Mesendoderm (in vitro differentiated cells): ENCODE measurements around the gene ALOX5AP.

ENCODE experiments used
- DNase-seq: peaks from one replicate; pipeline ENCODE4 v3.0.0; 2013
- H2AK5ac ChIP-seq: 2 replicates; pipeline ENCODE4 v1.6.1; 2013; ENCODE audit warnings: low read length, inconsistent platforms
- H2BK120ac ChIP-seq: 2 replicates; pipeline ENCODE4 v1.6.1; 2013; ENCODE audit warnings: low read depth, mild to moderate bottlenecking, low read length, moderate library complexity, mixed read lengths
- H2BK15ac ChIP-seq: replicated peaks from 2 replicates; pipeline ENCODE4 v1.6.1; 2013; ENCODE audit warnings: low read depth, mild to moderate bottlenecking, moderate library complexity
- H2BK5ac ChIP-seq: 2 replicates; pipeline ENCODE4 v1.6.1; 2013; ENCODE audit warnings: low read length, inconsistent platforms
- H3K18ac ChIP-seq: 2 replicates; pipeline ENCODE4 v1.6.1; 2013; ENCODE audit warnings: mild to moderate bottlenecking, low read length, mixed read lengths
- H3K23ac ChIP-seq: one replicate; pipeline ENCODE4 v1.6.1; 2013; ENCODE audit warnings: low read length
- H3K27ac ChIP-seq: 2 replicates; pipeline ENCODE4 v1.5.1; 2013; ENCODE audit warnings: low read depth, mild to moderate bottlenecking, inconsistent platforms, low read length, moderate library complexity
- H3K27me3 ChIP-seq: 2 replicates; pipeline ENCODE4 v1.6.1; 2013; ENCODE audit warnings: low read length, control low read depth, mild to moderate bottlenecking, inconsistent platforms; ENCODE audit not compliant: insufficient read depth, poor library complexity
- H3K36me3 ChIP-seq: 2 replicates; pipeline ENCODE4 v1.6.1; 2013; ENCODE audit warnings: low read length, inconsistent platforms; ENCODE audit not compliant: control insufficient read depth, insufficient read depth
- H3K4ac ChIP-seq: one replicate; pipeline ENCODE4 v1.6.1; 2013; ENCODE audit warnings: low read depth, mild to moderate bottlenecking, low read length, moderate library complexity
- H3K4me1 ChIP-seq: 2 replicates; pipeline ENCODE4 v1.6.1; 2013; ENCODE audit warnings: low read depth, low read length, inconsistent platforms; ENCODE audit not compliant: control insufficient read depth
- H3K4me2 ChIP-seq: 2 replicates; pipeline ENCODE4 v1.6.1; 2013; ENCODE audit warnings: low read length
- H3K4me3 ChIP-seq: 2 replicates; pipeline ENCODE4 v1.5.1; 2013; ENCODE audit warnings: mild to moderate bottlenecking, low read length
- H3K56ac ChIP-seq: one replicate; pipeline ENCODE4 v1.6.1; 2013; ENCODE audit warnings: low read length
- H3K79me1 ChIP-seq: 2 replicates; pipeline ENCODE4 v1.6.1; 2013; ENCODE audit warnings: low read length, inconsistent platforms
- H3K79me2 ChIP-seq: 2 replicates; pipeline ENCODE4 v1.6.1; 2013; ENCODE audit warnings: mild to moderate bottlenecking, low read length; ENCODE audit not compliant: control insufficient read depth, insufficient read depth
- H3K9ac ChIP-seq: 2 replicates; pipeline ENCODE4 v1.6.1; 2013; ENCODE audit warnings: low read length, inconsistent platforms
- H4K5ac ChIP-seq: one replicate; pipeline ENCODE4 v1.6.1; 2013; ENCODE audit warnings: low read length
- H4K8ac ChIP-seq: one replicate; pipeline ENCODE4 v1.6.1; 2013; ENCODE audit warnings: low read depth, mild to moderate bottlenecking, control low read depth, low read length, moderate library complexity
- WGBS: extraction: QIAGEN DNeasy Blood & Tissue Kit; methylation state at CpG from one replicate; pipeline ENCODE4 v1.1.7; 2013; ENCODE audit warnings: low lambda C conversion rate, missing lambda C conversion rate; ENCODE audit not compliant: insufficient coverage; ENCODE audit errors: extremely low coverage; 5-methylcytosine and 5-hydroxymethylcytosine counted together

Gene ALOX5AP

GRCh38 chr13:30715837-30716236 is 19.5 kb upstream of the ALOX5AP start:
- no CpG with 5 or more reads among the region's 4 CpGs for WGBS

GRCh38 chr13:30718661-30719524 is 16.4 kb upstream of the ALOX5AP start:
- no peak overlapping the region for H3K27ac ChIP-seq
- no peak overlapping the region for H3K56ac ChIP-seq
- no peak overlapping the region for H2BK5ac ChIP-seq
- no peak overlapping the region for H3K4ac ChIP-seq
- no peaks in the 10 kb centered on the region for H3K79me2 ChIP-seq
- no peak overlapping the region for H3K4me3 ChIP-seq
- no peak overlapping the region for H3K4me2 ChIP-seq
- H2BK120ac ChIP-seq = no peak overlapping the region
- no peak overlapping the region for H4K8ac ChIP-seq
- H2BK15ac ChIP-seq = no peak overlapping the region
- no CpG with 5 or more reads among the region's 9 CpGs for whole genome bisulfite sequencing
- H4K5ac ChIP-seq = no peak overlapping the region
- no peak overlapping the region for H3K18ac ChIP-seq
- no peaks in the 10 kb centered on the region for H3K27me3 ChIP-seq
- no peaks in the 10 kb centered on the region for H3K36me3 ChIP-seq
- DNase-seq = no peak
- H3K4me1 ChIP-seq = no peaks in the 10 kb centered on the region
- H3K79me1 ChIP-seq = no peaks in the 10 kb centered on the region
- H3K9ac ChIP-seq = no peak overlapping the region
- no peak overlapping the region for H2AK5ac ChIP-seq
- H3K23ac ChIP-seq = no peak overlapping the region

More at GRCh38 chr13:30715837-30716236, 19.5 kb upstream of the ALOX5AP start:
- Histone ChIP-seq H4K5ac (no peak overlapping the region), H3K27me3 (no peaks in the 10 kb centered on the region), H3K79me2 (no peaks in the 10 kb centered on the region), H2AK5ac (no peak overlapping the region), H2BK120ac (no peak overlapping the region), H3K9ac (no peak overlapping the region), H2BK5ac (no peak overlapping the region), H3K4me1 (no peaks in the 10 kb centered on the region), H3K4ac (no peak overlapping the region), H4K8ac (no peak overlapping the region), H3K4me3 (no peak overlapping the region), H3K27ac (no peak overlapping the region), H3K23ac (no peak overlapping the region), H3K79me1 (no peaks in the 10 kb centered on the region), H2BK15ac (no peak overlapping the region), H3K36me3 (no peaks in the 10 kb centered on the region), H3K4me2 (no peak overlapping the region), H3K56ac (no peak overlapping the region), H3K18ac (no peak overlapping the region)
- DNase-seq = no peak

GRCh38 chr13:30719525-30719914 is 15.8 kb upstream of the ALOX5AP start:
- no peak overlapping the region for H4K8ac ChIP-seq
- no peaks in the 10 kb centered on the region for H3K79me1 ChIP-seq
- H3K4me3 ChIP-seq = no peak overlapping the region
- no peak overlapping the region for H3K56ac ChIP-seq
- H3K4me1 ChIP-seq = no peaks in the 10 kb centered on the region
- H3K18ac ChIP-seq = no peak overlapping the region
- H3K9ac ChIP-seq = no peak overlapping the region
- H3K23ac ChIP-seq = no peak overlapping the region
- H3K79me2 ChIP-seq = no peaks in the 10 kb centered on the region
- H3K27me3 ChIP-seq = no peaks in the 10 kb centered on the region
- no peak overlapping the region for H3K27ac ChIP-seq
- no peak overlapping the region for H2BK5ac ChIP-seq
- no peak overlapping the region for H2AK5ac ChIP-seq
- H3K4me2 ChIP-seq = no peak overlapping the region
- no peak overlapping the region for H2BK120ac ChIP-seq
- DNase-seq = no peak
- no peak overlapping the region for H3K4ac ChIP-seq
- H4K5ac ChIP-seq = no peak overlapping the region
- WGBS = no CpG with 5 or more reads among the region's 4 CpGs
- no peak overlapping the region for H2BK15ac ChIP-seq
- no peaks in the 10 kb centered on the region for H3K36me3 ChIP-seq

GRCh38 chr13:30720172-30720869 is 15.0 kb upstream of the ALOX5AP start:
- H3K79me1 ChIP-seq = no peaks in the 10 kb centered on the region
- no peak overlapping the region for H4K8ac ChIP-seq
- no peaks in the 10 kb centered on the region for H3K27me3 ChIP-seq
- H3K23ac ChIP-seq = no peak overlapping the region
- no peak overlapping the region for H2AK5ac ChIP-seq
- H2BK5ac ChIP-seq = no peak overlapping the region
- H3K27ac ChIP-seq = no peak overlapping the region
- no peak overlapping the region for H3K9ac ChIP-seq
- no peaks in the 10 kb centered on the region for H3K79me2 ChIP-seq
- H3K4me3 ChIP-seq = no peak overlapping the region
- H4K5ac ChIP-seq = no peak overlapping the region
- H3K36me3 ChIP-seq = no peaks in the 10 kb centered on the region
- no peak overlapping the region for H3K56ac ChIP-seq
- H2BK120ac ChIP-seq = no peak overlapping the region
- no peaks in the 10 kb centered on the region for H3K4me1 ChIP-seq
- DNase-seq = no peak
- no peak overlapping the region for H3K18ac ChIP-seq
- H3K4ac ChIP-seq = no peak overlapping the region
- no peak overlapping the region for H2BK15ac ChIP-seq
- no peak overlapping the region for H3K4me2 ChIP-seq
- no CpG with 5 or more reads among the region's 3 CpGs for WGBS

- H3K79me2 ChIP-seq = no peaks in the 10 kb centered on the region
- no peak for DNase-seq
Measured at GRCh38 chr13:30721936-30722335, 13.4 kb upstream of the ALOX5AP start.

More at GRCh38 chr13:30721936-30722335, 13.4 kb upstream of the ALOX5AP start:
- no peak overlapping the region for H2BK15ac ChIP-seq
- no peaks in the 10 kb centered on the region for H3K4me1 ChIP-seq
- no peak overlapping the region for H3K27ac ChIP-seq
- no CpG with 5 or more reads among the region's 4 CpGs for WGBS
- no peak overlapping the region for H4K5ac ChIP-seq
- no peak overlapping the region for H3K56ac ChIP-seq
- H3K23ac ChIP-seq = no peak overlapping the region
- H2BK120ac ChIP-seq = no peak overlapping the region
- no peak overlapping the region for H3K4me2 ChIP-seq
- H3K9ac ChIP-seq = no peak overlapping the region
- H3K79me1 ChIP-seq = no peaks in the 10 kb centered on the region
- H3K27me3 ChIP-seq = no peaks in the 10 kb centered on the region
- no peaks in the 10 kb centered on the region for H3K36me3 ChIP-seq
- H2AK5ac ChIP-seq = no peak overlapping the region
- no peak overlapping the region for H3K18ac ChIP-seq
- H3K4me3 ChIP-seq = no peak overlapping the region
- no peak overlapping the region for H2BK5ac ChIP-seq
- no peak overlapping the region for H3K4ac ChIP-seq
- no peak overlapping the region for H4K8ac ChIP-seq
